Activated T-cell treated with anti-CD3 and anti-CD28 coated beads for 4 hours (primary cell): ENCODE results near the gene CCDC60.

Source experiments
- DNase-seq: peaks from one replicate; pipeline ENCODE4 v3.0.0-alpha.2; 2020

CCDC60 gene

GRCh38 chr12:119447618-119448017 is 113.1 kb downstream of the CCDC60 start:
- no peak for DNase-seq

- DNase-seq: no peak
Measured at GRCh38 chr12:119448611-119449131, 114.1 kb downstream of the CCDC60 start.

- no peak for DNase-seq
Measured at GRCh38 chr12:119450771-119451170, 116.2 kb downstream of the CCDC60 start.

- DNase-seq: no peak
Measured at GRCh38 chr12:119456824-119457223, 122.3 kb downstream of the CCDC60 start.

- DNase-seq: no peak
Measured at GRCh38 chr12:119457271-119457670, 122.7 kb downstream of the CCDC60 start.

- no peak for DNase-seq
Measured at GRCh38 chr12:119459481-119459880, 125.0 kb downstream of the CCDC60 start.

- DNase-seq: no peak
Measured at GRCh38 chr12:119460876-119461275, 126.3 kb downstream of the CCDC60 start.

- DNase-seq: no peak
Measured at GRCh38 chr12:119461636-119462214, 127.2 kb downstream of the CCDC60 start.

GRCh38 chr12:119463211-119463926 is 128.8 kb downstream of the CCDC60 start:
- DNase-seq: no peak

- DNase-seq: no peak
Measured at GRCh38 chr12:119468296-119468695, 133.8 kb downstream of the CCDC60 start.

- DNase-seq: no peak
Measured at GRCh38 chr12:119475650-119476049, 141.1 kb downstream of the CCDC60 start.

GRCh38 chr12:119476951-119477350 is 142.4 kb downstream of the CCDC60 start:
- DNase-seq: no peak

- DNase-seq: no peak
Measured at GRCh38 chr12:119479121-119479561, 144.6 kb downstream of the CCDC60 start.

GRCh38 chr12:119480551-119480950 is 146.0 kb downstream of the CCDC60 start:
- no peak for DNase-seq

- no peak for DNase-seq
Measured at GRCh38 chr12:119486599-119487154, 152.1 kb downstream of the CCDC60 start.

GRCh38 chr12:119491814-119492213 is 157.3 kb downstream of the CCDC60 start:
- DNase-seq: no peak

GRCh38 chr12:119500209-119500608 is 165.7 kb downstream of the CCDC60 start:
- DNase-seq: no peak

GRCh38 chr12:119501052-119501451 is 166.5 kb downstream of the CCDC60 start:
- no peak for DNase-seq

- no peak for DNase-seq
Measured at GRCh38 chr12:119505001-119505400, 170.5 kb downstream of the CCDC60 start.

GRCh38 chr12:119512772-119513497 is 178.4 kb downstream of the CCDC60 start:
- no peak for DNase-seq

GRCh38 chr12:119528241-119528640 is 193.7 kb downstream of the CCDC60 start:
- no peak for DNase-seq

- no peak for DNase-seq
Measured at GRCh38 chr12:119540476-119540875, 205.9 kb downstream of the CCDC60 start.
